HG03064 (cell line): Measurements from ENCODE around the gene DHPS.
"Not testable (repeated sequence)": the region's sequence is repeated elsewhere in the genome, so short reads cannot be mapped to it uniquely, and the experiment has no call there.

ENCODE experiments used
- ATAC-seq: cut with Tn5 transposase; IDR thresholded peaks from one replicate; pipeline ENCODE4 v1.9.1; 2021; ENCODE audit warnings: low read depth; ENCODE audit not compliant: unreplicated experiment

DHPS gene

GRCh38 chr19:12647490-12648071 is 34.1 kb downstream of the DHPS start:
- ATAC-seq: no peak

GRCh38 chr19:12647047-12647446 is 34.6 kb downstream of the DHPS start:
- ATAC-seq: no peak

- ATAC-seq: no peak
Observed at GRCh38 chr19:12646551-12646950, 35.1 kb downstream of the DHPS start.

DNA sequence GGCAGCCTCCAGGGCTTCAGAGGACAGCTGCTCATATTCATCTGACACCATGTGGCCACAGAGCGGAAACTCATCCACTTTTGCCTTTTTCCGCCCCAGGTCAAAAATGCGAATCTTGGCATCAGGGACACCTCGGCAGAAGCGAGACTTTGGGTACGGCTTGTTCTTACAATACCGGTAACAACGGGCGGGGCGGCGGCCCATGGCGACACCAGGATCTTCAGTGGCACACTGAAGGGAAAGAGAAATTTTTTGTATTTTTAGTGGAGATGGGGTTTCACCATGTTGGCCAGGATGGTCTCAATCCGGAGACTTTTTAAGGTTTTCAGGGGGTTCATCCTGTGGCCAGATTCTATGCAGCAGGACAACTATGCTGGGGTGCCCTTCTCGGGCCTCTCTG is 38.0 kb downstream of the DHPS start:
- not testable (repeated sequence) for ATAC-seq

DNA sequence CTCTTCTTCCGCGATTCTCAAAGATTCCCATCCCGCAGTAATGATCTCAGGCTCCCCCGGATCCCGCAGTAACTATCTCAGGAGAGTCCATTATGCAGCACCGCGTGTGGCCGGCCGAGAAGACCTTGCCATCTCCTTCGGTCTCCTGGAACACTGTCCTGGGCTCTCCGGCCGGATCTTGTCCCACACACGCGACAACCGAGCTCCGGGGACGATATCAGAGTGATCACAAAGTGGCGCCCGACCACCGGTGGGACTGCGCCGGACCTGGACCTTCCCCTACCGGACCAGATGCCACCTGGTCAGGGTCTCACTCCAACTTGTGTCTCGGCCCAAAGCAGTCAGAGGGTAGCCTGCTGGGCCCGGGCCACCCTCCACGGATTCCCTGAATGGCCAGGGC is 39.2 kb downstream of the DHPS start:
- no peak for ATAC-seq

- ATAC-seq: no peak
Observed at GRCh38 chr19:12641456-12641855, 40.2 kb downstream of the DHPS start.

DNA sequence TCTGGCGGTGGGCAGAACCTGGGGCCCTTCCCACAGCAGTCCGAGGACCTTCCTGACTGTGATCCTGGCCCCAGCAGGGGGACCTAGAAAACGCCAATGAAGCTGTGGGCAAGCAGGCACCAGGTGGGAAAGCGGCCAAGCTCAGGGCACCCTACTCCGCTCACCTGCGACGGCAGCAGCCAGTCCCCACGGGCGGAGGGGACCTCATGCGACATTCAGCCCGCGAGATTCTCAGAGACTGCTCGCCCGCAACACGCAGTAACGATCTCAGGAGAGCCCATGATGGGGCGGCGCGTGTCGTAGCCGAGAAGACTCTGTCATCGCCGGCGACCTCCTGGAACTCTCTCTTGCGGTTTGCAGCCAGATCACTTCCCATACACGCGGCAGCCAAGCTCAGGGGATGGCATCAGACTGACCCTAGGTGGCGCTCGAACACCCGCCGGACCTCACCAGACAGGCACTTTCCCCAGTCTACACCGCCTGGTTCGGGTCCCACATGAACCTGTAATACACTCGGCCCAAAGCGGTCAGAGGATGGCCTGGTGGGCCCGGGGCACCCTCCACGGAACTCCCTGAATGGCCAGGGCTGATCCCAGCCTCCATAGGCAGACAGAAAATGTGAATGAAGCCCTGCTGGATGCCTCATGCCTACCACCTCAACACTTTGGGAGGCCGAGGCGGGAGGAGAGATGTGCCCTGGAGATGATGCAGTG is 41.6 kb downstream of the DHPS start:
- ATAC-seq: no peak

GRCh38 chr19:12638611-12639182 is 43.0 kb downstream of the DHPS start:
- ATAC-seq: no peak

DNA sequence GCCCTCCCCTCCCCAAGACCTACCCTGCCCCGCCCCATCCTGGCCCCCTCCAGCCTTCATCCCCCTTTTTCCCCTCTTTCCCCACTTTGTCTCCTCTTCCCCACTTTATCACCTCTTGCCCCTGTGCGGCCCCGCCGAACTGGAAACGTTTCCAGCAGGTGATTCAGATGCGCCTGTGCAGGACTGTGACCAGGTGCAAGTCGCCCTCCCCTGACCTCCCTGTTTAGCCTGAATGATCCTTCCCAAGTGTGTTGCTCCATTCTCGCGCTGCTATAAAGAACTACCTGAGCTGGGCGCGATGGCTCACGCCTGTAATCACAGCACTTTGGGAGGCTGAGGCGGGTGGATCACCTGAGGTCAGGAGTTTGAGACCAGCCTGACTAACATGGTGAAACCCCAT is 45.0 kb downstream of the DHPS start:
- ATAC-seq: no peak

- ATAC-seq: no peak
Observed at GRCh38 chr19:12629215-12629614, 52.5 kb downstream of the DHPS start.

- no peak for ATAC-seq
Observed at GRCh38 chr19:12628040-12629022, 53.3 kb downstream of the DHPS start.

- no peak for ATAC-seq
Observed at GRCh38 chr19:12626958-12627357, 54.7 kb downstream of the DHPS start.
